Heart left ventricle (tissue), 16 donors: ENCODE results near the gene HS6ST3. TPM values are rescaled to one million over a fixed set of nuclear protein-coding genes. Genes with fewer than 3 reads are reported as not detected.

ENCODE experiments used
- ATAC-seq, 4 donors: fragments of 200-7000 bp; cut with Tn5 transposase; one replicate each; pipeline ENCODE4 v1.9.1; 2020 to 2022; ENCODE audit warnings: moderate library complexity in 4 of 4, mild to moderate bottlenecking in 3 of 4, moderate number of reproducible peaks in 1 of 4
- DNase-seq, 5 donors: peaks; one replicate each; pipeline ENCODE4 v3.0.0-alpha.2; 2020
- H3K27ac ChIP-seq, 12 donors: fragments of 200-600 bp; sonication (generic) in 4 of 12; one replicate each; pipeline versions ENCODE4 v1.5.0 to v1.8.0; 2016 to 2022; ENCODE audit warnings: mild to moderate bottlenecking in 2 of 12
- H3K27me3 ChIP-seq, 9 donors: fragments of 200-600 bp; sonication (generic) in 2 of 9; one replicate each; pipeline versions ENCODE4 v1.5.1 to v1.8.0; 2016 to 2022; ENCODE audit warnings: mild to moderate bottlenecking in 3 of 9
- H3K36me3 ChIP-seq, 9 donors: fragments of 200-600 bp; sonication (generic) in 2 of 9; one replicate each; pipeline versions ENCODE4 v1.5.0 to v1.8.0; 2018 to 2022; ENCODE audit warnings: mild to moderate bottlenecking in 2 of 9
- H3K4me1 ChIP-seq, 12 donors: fragments of 200-600 bp; sonication (generic) in 4 of 12; one replicate each; pipeline versions ENCODE4 v1.5.0 to v1.8.0; 2016 to 2022; ENCODE audit warnings: mild to moderate bottlenecking in 3 of 12
- H3K4me3 ChIP-seq, 12 donors: fragments of 200-600 bp; sonication (generic) in 4 of 12; one replicate each; pipeline versions ENCODE4 v1.5.0 to v1.8.0; 2017 to 2022; ENCODE audit warnings: mild to moderate bottlenecking in 9 of 12, moderate library complexity in 4 of 12
- H3K9me3 ChIP-seq, 12 donors: fragments of 200-600 bp; sonication (generic) in 4 of 12; one replicate each; pipeline versions ENCODE4 v1.5.0 to v1.8.0; 2016 to 2022; ENCODE audit warnings: mild to moderate bottlenecking in 1 of 12
- POLR2A ChIP-seq, 2 donors: fragments of 450-650 bp; IDR thresholded peaks; one replicate each; pipeline ENCODE4 v1.6.1; 2017; ENCODE audit warnings: antibody characterized with exemption in 2 of 2, mild to moderate bottlenecking in 2 of 2, moderate library complexity in 2 of 2
- WGBS, 4 donors: extraction: QIAGEN DNeasy Blood & Tissue Kit in 2 of 4; methylation state at CpG; one replicate each; pipeline versions ENCODE4 v1.1.5 to v1.1.7; 2013 to 2018; 5-methylcytosine and 5-hydroxymethylcytosine counted together
- intact Hi-C, 10 donors: fragments of 100-400 bp; cut with DNase I; formaldehyde crosslinking; loops; one replicate each; pipeline versions ENCODE4 v1.11.1 to v1.14.2; 2022
- polyA plus RNA-seq, 2 donors: library from polyadenylated mRNA; stranded (reverse); fragments of 200-250 nt; gene quantifications; one replicate each; pipeline ENCODE4 v1.2.3, GENCODE V29; 2013
- total RNA-seq, 9 donors: library from RNA; depleted of rRNA in 2 of 9; stranded (reverse); fragments of >200 nt in 2 of 9; fragmentation: NEBNext Ultra II Directional in 3 of 9; extraction: Animal tissue kit (Norgen Biotek cat#: 25700) in 3 of 9; gene quantifications; one replicate each; pipeline versions ENCODE4 v1.1.0 to v1.2.4, GENCODE V29; 2016 to 2023
- TF ChIP-seq, protein P1 (sequence below), 12 donors: fragments of 200-600 bp; sonication (generic) in 4 of 12; IDR thresholded peaks; one replicate each; pipeline versions ENCODE4 v1.5.0 to v1.8.0; 2018 to 2022; ENCODE audit warnings: antibody characterized with exemption in 12 of 12, mild to moderate bottlenecking in 5 of 12
- donor health status: ischemic (EF 13 %, LVEDD 7.1; RV severe dilation, severe dysfunction).
- donor health status: healthy with polysubstance abuse.
- donor health status: DM: no; HTN: yes; CAD: no.
- donor health status: DM: no; HTN: no; CAD: no.
- donor health status: ischemic (EF 25% LVEDD 6.9; RV normal size, moderate dysfunction).
- donor health status: ischemic (EF 25% LVEDD 5.7; RV mildly dilated, moderate dysfunction).
- donor health status: healthy.
- donor health status: DM: yes; HTN: yes; CAD: no.
- donor health status: ischemic (EF 35%, LVEDD 5.7; RV mildly dilated, moderate dysfunction).
- donor health status: nonischemic (EF 11% LVEDD 7.7; RV severe dilation, severe dysfunction).
- donor health status: DM: yes; HTN: yes; CAD: no.
- donor health status: PGD.
- donor health status: ischemic (EF 29% LVEDD 5.4; RV normal size, mild dysfunction).
- donor health status: nonischemic (EF 23%, LVEDD 6.1; RV moderate dilation, normal function).

Gene HS6ST3
- total and polyA plus RNA-seq, 11 donors: 0.01 to 5.2 (median 1.2) TPM

- Histone ChIP-seq H3K9me3 (peaks cover 0 to 20% (median 0%) of the 10 kb centered on the region in 12 donors), H3K36me3 (no peaks in the 10 kb centered on the region), H3K4me1 (peaks cover 0 to 6% (median 0%) of the 10 kb centered on the region in 12 donors), H3K27me3 (peaks cover 0 to 1% (median 0%) of the 10 kb centered on the region in 9 donors), H3K27ac (no peak overlapping the region), H3K4me3 (no peak overlapping the region)
- intact Hi-C loops: loop anchor here in 1 of 10 donors (2.0 kb wide), 1 partner anchor 77 kb away; no protein-coding TSS in a partner anchor
- ATAC-seq: no peak
- DNase-seq: no peak
- TF ChIP-seq, protein P1, sequence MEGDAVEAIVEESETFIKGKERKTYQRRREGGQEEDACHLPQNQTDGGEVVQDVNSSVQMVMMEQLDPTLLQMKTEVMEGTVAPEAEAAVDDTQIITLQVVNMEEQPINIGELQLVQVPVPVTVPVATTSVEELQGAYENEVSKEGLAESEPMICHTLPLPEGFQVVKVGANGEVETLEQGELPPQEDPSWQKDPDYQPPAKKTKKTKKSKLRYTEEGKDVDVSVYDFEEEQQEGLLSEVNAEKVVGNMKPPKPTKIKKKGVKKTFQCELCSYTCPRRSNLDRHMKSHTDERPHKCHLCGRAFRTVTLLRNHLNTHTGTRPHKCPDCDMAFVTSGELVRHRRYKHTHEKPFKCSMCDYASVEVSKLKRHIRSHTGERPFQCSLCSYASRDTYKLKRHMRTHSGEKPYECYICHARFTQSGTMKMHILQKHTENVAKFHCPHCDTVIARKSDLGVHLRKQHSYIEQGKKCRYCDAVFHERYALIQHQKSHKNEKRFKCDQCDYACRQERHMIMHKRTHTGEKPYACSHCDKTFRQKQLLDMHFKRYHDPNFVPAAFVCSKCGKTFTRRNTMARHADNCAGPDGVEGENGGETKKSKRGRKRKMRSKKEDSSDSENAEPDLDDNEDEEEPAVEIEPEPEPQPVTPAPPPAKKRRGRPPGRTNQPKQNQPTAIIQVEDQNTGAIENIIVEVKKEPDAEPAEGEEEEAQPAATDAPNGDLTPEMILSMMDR (IDR thresholded peaks at IDR 0.05): no peak
- TF ChIP-seq POLR2A (IDR thresholded peaks at IDR 0.05): no peak
Measured at GRCh38 chr13:96779691-96780090, 689.8 kb downstream of the HS6ST3 start.

DNA sequence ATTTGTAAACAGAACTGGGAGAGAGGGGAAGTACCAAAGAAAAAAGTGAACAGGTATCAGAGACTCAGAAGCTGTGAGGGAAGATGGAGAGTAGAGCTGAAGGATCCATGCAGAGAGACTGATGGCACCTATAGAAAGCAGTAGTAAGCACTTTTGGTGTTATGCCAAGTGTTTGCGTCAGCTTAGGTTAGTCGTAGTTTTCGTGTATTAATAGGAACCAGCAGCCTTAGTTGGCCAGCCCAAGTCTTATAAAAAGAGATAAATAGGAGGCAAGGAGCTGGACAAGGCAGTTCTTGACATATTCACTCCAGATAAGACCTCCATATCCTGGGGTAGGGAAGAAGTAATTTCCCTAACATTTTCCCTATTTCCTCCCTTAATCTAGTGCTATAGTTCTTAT lies 690.2 kb downstream of the HS6ST3 start:
- DNase-seq: no peak
- TF ChIP-seq POLR2A (IDR thresholded peaks at IDR 0.05): no peak
- TF ChIP-seq, protein P1 (IDR thresholded peaks at IDR 0.05): no peak
- Histone ChIP-seq H3K4me3 (no peak overlapping the region), H3K27me3 (no peaks in the 10 kb centered on the region), H3K36me3 (no peaks in the 10 kb centered on the region), H3K4me1 (peaks cover 0 to 6% (median 0%) of the 10 kb centered on the region in 12 donors), H3K27ac (no peak overlapping the region), H3K9me3 (peaks cover 0 to 20% (median 0%) of the 10 kb centered on the region in 12 donors)
- 51 to 61% (median 58%) methylated on average over 3 of the region's 3 CpGs for whole genome bisulfite sequencing, 4 donors
- no peak for ATAC-seq
- intact Hi-C loops: loop anchor here in 1 of 10 donors (2.0 kb wide), 1 partner anchor 77 kb away; no protein-coding TSS in a partner anchor

- TF ChIP-seq, protein P1 (IDR thresholded peaks at IDR 0.05): no peak
- no peak for TF ChIP-seq POLR2A (IDR thresholded peaks at IDR 0.05)
- H3K36me3 ChIP-seq: no peaks in the 10 kb centered on the region
- no peak overlapping the region for H3K4me3 ChIP-seq
- DNase-seq (peak in 1 of 5 donors; percentile 30), ATAC-seq (peak in 1 of 4 donors; percentile 49)
- H3K4me1 ChIP-seq: peaks cover 0 to 6% (median 0%) of the 10 kb centered on the region in 12 donors
- intact Hi-C loops: loop anchor here in 1 of 10 donors (2.0 kb wide), 1 partner anchor 78 kb away; no protein-coding TSS in a partner anchor
- 39 to 45% (median 42%) methylated on average over 4 of the region's 4 CpGs for WGBS, 4 donors
- H3K27me3 ChIP-seq: no peaks in the 10 kb centered on the region
- H3K9me3 ChIP-seq: peaks cover 0 to 20% (median 0%) of the 10 kb centered on the region in 12 donors
- H3K27ac ChIP-seq: no peak overlapping the region
Measured at GRCh38 chr13:96781141-96781540, 691.2 kb downstream of the HS6ST3 start.

DNA sequence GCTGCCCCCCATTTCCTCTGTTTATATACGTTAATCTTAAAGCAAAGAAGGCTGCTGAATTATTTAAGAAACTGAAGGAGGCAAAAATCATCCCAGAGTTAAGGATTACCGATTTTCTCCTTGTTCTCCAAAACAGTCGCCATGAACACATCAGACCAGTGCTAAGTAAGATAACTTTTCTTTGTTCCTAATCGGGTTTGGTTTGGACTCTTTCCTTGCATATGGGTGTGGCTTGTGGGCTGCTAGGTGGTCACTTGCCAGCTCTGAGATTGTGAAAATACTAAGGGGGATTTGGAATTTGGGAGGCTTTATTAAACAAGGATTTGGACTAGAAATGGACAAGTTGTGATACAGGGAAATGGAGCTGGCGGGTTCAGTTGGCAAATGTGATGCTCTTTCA lies 692.3 kb downstream of the HS6ST3 start:
- TF ChIP-seq, protein P1 (IDR thresholded peaks at IDR 0.05): no peak
- no peak for TF ChIP-seq POLR2A (IDR thresholded peaks at IDR 0.05)
- Histone ChIP-seq H3K36me3 (no peaks in the 10 kb centered on the region), H3K4me1 (peaks cover 0 to 6% (median 0%) of the 10 kb centered on the region in 12 donors), H3K9me3 (peaks cover 0 to 22% (median 0%) of the 10 kb centered on the region in 12 donors), H3K27me3 (no peaks in the 10 kb centered on the region), H3K27ac (no peak overlapping the region), H3K4me3 (no peak overlapping the region)
- intact Hi-C loops: no loop called here
- no peak for DNase-seq
- no peak for ATAC-seq
- 71 to 82% (median 72%) methylated on average over 5 of the region's 5 CpGs for WGBS, 4 donors
